Measurements from ENCODE around the gene XIST.

XIST gene

GRCh38 chrX:73850124-73851013 is 2.1 kb downstream of the XIST start:
- TF ChIP-seq CTCF (IDR thresholded peaks at IDR 0.05; ENCODE audit: low read depth, low read length, missing control alignments): peak; percentile 8
- H3K4me3 ChIP-seq (replicated peaks; ENCODE audit: low read depth, low read length): no peak overlapping the region
- DNase-seq (ENCODE audit: extremely low read depth, low read depth): no peak

DNA sequence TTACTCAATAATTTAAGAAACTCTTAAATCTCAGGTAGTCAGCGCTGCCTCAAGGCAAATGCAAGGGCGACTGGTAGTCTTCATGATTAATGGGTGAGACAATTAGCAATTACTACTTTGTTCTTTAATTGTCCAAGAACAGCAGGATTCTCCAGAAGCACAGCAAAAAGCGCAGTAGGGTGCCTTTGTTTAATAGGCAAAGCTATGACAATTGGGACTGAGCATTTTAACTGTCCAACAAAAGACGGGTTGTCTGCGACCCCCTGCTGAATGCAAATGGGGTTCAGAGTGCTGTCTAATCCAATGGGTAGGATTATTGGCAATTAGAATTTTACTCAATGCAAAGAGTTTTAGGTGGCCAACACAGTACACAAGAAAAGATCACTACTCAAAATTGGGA is 3.4 kb downstream of the XIST start:
- no peak for DNase-seq (ENCODE audit: extremely low read depth, low read depth)
- H3K4me3 ChIP-seq (replicated peaks; ENCODE audit: low read depth, low read length): no peak overlapping the region
- TF ChIP-seq CTCF (IDR thresholded peaks at IDR 0.05; ENCODE audit: low read depth, low read length, missing control alignments): no peak

- no peak for TF ChIP-seq CTCF (IDR thresholded peaks at IDR 0.05; ENCODE audit: low read depth, low read length, missing control alignments)
- no peak overlapping the region for H3K4me3 ChIP-seq (replicated peaks; ENCODE audit: low read depth, low read length)
Measured at GRCh38 chrX:73847991-73848390, 4.5 kb downstream of the XIST start.

DNA sequence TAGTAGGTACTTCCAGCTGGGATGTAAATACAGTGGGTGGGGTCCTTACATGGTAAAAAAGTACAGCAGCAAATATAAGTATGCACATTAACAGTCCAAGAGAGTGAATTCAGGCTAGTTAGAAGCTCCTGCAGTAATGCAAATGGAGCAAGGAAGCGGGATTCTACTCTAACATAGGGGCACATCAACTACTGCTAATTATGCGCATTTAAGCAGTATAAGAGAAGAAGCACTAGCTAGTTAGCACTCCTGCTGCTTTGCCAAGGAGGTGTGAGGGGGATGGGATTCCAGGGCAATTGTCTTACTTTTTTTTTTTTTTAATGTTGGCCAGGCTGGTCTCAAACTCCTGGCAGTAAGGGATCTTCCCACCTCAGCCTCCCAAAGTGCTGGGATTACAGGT is 5.4 kb downstream of the XIST start:
- DNase-seq (ENCODE audit: extremely low read depth, low read depth): no peak
- H3K4me3 ChIP-seq (replicated peaks; ENCODE audit: low read depth, low read length): no peak overlapping the region
- TF ChIP-seq CTCF (IDR thresholded peaks at IDR 0.05; ENCODE audit: low read depth, low read length, missing control alignments): no peak

More at GRCh38 chrX:73847991-73848390, 4.5 kb downstream of the XIST start:
- no peak for DNase-seq (ENCODE audit: extremely low read depth, low read depth)

- no peak for TF ChIP-seq CTCF (IDR thresholded peaks at IDR 0.05; ENCODE audit: low read depth, low read length, missing control alignments)
- DNase-seq (ENCODE audit: extremely low read depth, low read depth): no peak
- no peak overlapping the region for H3K4me3 ChIP-seq (replicated peaks; ENCODE audit: low read depth, low read length)
Measured at GRCh38 chrX:73842541-73843234, 9.8 kb downstream of the XIST start.

- no peak overlapping the region for H3K4me3 ChIP-seq (replicated peaks; ENCODE audit: low read depth, low read length)
- DNase-seq (ENCODE audit: extremely low read depth, low read depth): no peak
- no peak for TF ChIP-seq CTCF (IDR thresholded peaks at IDR 0.05; ENCODE audit: low read depth, low read length, missing control alignments)
Measured at GRCh38 chrX:73841337-73841736, 11.2 kb downstream of the XIST start.
